Ovary (tissue), 3 donors: ENCODE data around the gene GPSM1.

Source experiments
- POLR2A ChIP-seq: fragments of 450-650 bp; IDR thresholded peaks from one replicate; pipeline ENCODE4 v1.6.1; 2017; ENCODE audit warnings: antibody characterized with exemption, mild to moderate bottlenecking, moderate library complexity
- TF ChIP-seq, protein P1 (sequence below), 3 donors: fragments of 450-650 bp in 2 of 3; fragments of 200-600 bp in 1 of 3; IDR thresholded peaks; one replicate each; pipeline versions ENCODE4 v1.5.1 to v1.8.0; 2016 to 2022; ENCODE audit warnings: antibody characterized with exemption in 3 of 3, mild to moderate bottlenecking in 1 of 3
- donor health status: DM: no; HTN: no; CAD: no.

GRCh38 chr9:136328622-136329041 lies 1.3 kb downstream of the GPSM1 start:
- TF ChIP-seq, protein P1, sequence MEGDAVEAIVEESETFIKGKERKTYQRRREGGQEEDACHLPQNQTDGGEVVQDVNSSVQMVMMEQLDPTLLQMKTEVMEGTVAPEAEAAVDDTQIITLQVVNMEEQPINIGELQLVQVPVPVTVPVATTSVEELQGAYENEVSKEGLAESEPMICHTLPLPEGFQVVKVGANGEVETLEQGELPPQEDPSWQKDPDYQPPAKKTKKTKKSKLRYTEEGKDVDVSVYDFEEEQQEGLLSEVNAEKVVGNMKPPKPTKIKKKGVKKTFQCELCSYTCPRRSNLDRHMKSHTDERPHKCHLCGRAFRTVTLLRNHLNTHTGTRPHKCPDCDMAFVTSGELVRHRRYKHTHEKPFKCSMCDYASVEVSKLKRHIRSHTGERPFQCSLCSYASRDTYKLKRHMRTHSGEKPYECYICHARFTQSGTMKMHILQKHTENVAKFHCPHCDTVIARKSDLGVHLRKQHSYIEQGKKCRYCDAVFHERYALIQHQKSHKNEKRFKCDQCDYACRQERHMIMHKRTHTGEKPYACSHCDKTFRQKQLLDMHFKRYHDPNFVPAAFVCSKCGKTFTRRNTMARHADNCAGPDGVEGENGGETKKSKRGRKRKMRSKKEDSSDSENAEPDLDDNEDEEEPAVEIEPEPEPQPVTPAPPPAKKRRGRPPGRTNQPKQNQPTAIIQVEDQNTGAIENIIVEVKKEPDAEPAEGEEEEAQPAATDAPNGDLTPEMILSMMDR (IDR thresholded peaks at IDR 0.05): no peak
- no peak for TF ChIP-seq POLR2A
